Head of caudate nucleus (tissue), 42 donors: ENCODE measurements around the gene EVI5.
"Not testable (repeated sequence)": the region's sequence is repeated elsewhere in the genome, so short reads cannot be mapped to it uniquely, and the experiment has no call there.

ENCODE experiments used
- DNase-seq, 42 donors: peaks; one replicate each; pipeline versions ENCODE4 v3.0.0 to v3.0.0-alpha.2; 2020 to 2021; ENCODE audit warnings: mixed read lengths in 7 of 42
- intact Hi-C: fragments of 100-400 bp; cut with DNase I; formaldehyde crosslinking; loops from one replicate; pipeline ENCODE4 v1.15.0; 2022

The EVI5 gene

GRCh38 chr1:92755541-92756461 is 29.1 kb downstream of the EVI5 start:
- intact Hi-C loops: loop anchor here (10.0 kb wide), 1 partner anchor 79 kb away; the partner anchor contains the start of gene RPL5
- DNase-seq: peak; percentile 40 to 91 (median 76)

GRCh38 chr1:92754719-92755050 is 30.2 kb downstream of the EVI5 start:
- DNase-seq: no peak
- intact Hi-C loops: loop anchor here (10.0 kb wide), 1 partner anchor 80 kb away; the partner anchor contains the start of gene RPL5

GRCh38 chr1:92754000-92754718 is 30.7 kb downstream of the EVI5 start:
- DNase-seq: no peak
- intact Hi-C loops: loop anchor here (10.0 kb wide), 1 partner anchor 81 kb away; the partner anchor contains the start of gene RPL5

- no peak for DNase-seq
- intact Hi-C loops: loop anchor here (10.0 kb wide), 1 partner anchor 82 kb away; the partner anchor contains the start of gene RPL5
These were observed 32.2 kb downstream of the EVI5 start for GRCh38 chr1:92752719-92753118.

GRCh38 chr1:92749024-92749634 is 35.8 kb downstream of the EVI5 start:
- DNase-seq: peak in 34 of 42 donors; percentile 17 to 81 (median 51)
- intact Hi-C loops: loop anchor here (10.0 kb wide), 1 partner anchor 66 kb away; no protein-coding TSS in a partner anchor

GRCh38 chr1:92748138-92748537 is 36.8 kb downstream of the EVI5 start:
- intact Hi-C loops: loop anchor here (10.0 kb wide), 1 partner anchor 67 kb away; no protein-coding TSS in a partner anchor
- no peak for DNase-seq

GRCh38 chr1:92747735-92748134 is 37.2 kb downstream of the EVI5 start:
- intact Hi-C loops: loop anchor here (10.0 kb wide), 1 partner anchor 67 kb away; no protein-coding TSS in a partner anchor
- DNase-seq: no peak

- not testable (repeated sequence) for DNase-seq
- intact Hi-C loops: loop anchor here (10.0 kb wide), 1 partner anchor 69 kb away; no protein-coding TSS in a partner anchor
These were observed 38.7 kb downstream of the EVI5 start for GRCh38 chr1:92746255-92746654.

GRCh38 chr1:92743221-92743620 is 41.7 kb downstream of the EVI5 start:
- DNase-seq: no peak
- intact Hi-C loops: loop anchor here (10.0 kb wide), 1 partner anchor 72 kb away; no protein-coding TSS in a partner anchor

- DNase-seq: no peak
- intact Hi-C loops: loop anchor here (10.0 kb wide), 1 partner anchor 75 kb away; no protein-coding TSS in a partner anchor
These were observed 45.0 kb downstream of the EVI5 start for GRCh38 chr1:92739669-92740524.

GRCh38 chr1:92736395-92736794 is 48.5 kb downstream of the EVI5 start:
- DNase-seq: no peak

GRCh38 chr1:92730476-92730875 is 54.4 kb downstream of the EVI5 start:
- DNase-seq: no peak
- intact Hi-C loops: no loop called here

More at GRCh38 chr1:92736395-92736794, 48.5 kb downstream of the EVI5 start:
- intact Hi-C loops: no loop called here

- intact Hi-C loops: no loop called here
- no peak for DNase-seq
These were observed 56.2 kb downstream of the EVI5 start for GRCh38 chr1:92728697-92729096.

GRCh38 chr1:92723713-92724112 is 61.2 kb downstream of the EVI5 start:
- DNase-seq, intact Hi-C loops: not testable (repeated sequence)

- DNase-seq: no peak
These were observed 63.0 kb downstream of the EVI5 start for GRCh38 chr1:92721886-92722285.

GRCh38 chr1:92721157-92721556 is 63.8 kb downstream of the EVI5 start:
- intact Hi-C loops, DNase-seq: not testable (repeated sequence)

More at GRCh38 chr1:92721886-92722285, 63.0 kb downstream of the EVI5 start:
- intact Hi-C loops: no loop called here

- DNase-seq: peak in 11 of 42 donors; percentile 2 to 37 (median 7)
- intact Hi-C loops: not testable (repeated sequence)
These were observed 69.4 kb downstream of the EVI5 start for GRCh38 chr1:92715476-92715951.

- intact Hi-C loops: no loop called here
- DNase-seq: no peak
These were observed 71.0 kb downstream of the EVI5 start for GRCh38 chr1:92713939-92714338.
